Left renal pelvis (tissue), 4 donors: ENCODE data around the gene ERCC2. TPM values are rescaled to one million over a fixed set of nuclear protein-coding genes. Genes with fewer than 3 reads are reported as not detected.

Experiments
- DNase-seq, 4 donors: peaks; one replicate each; pipeline ENCODE4 v3.0.0-alpha.2; 2013; ENCODE audit warnings: low read depth in 4 of 4, low spot score in 3 of 4
- polyA plus RNA-seq, 4 donors: library from polyadenylated mRNA; unstranded; fragments of 120-200 nt; gene quantifications; one replicate each; pipeline ENCODE4 v1.2.1, GENCODE V29; 2013; ENCODE audit not compliant: insufficient read length in 4 of 4

ERCC2 gene
- polyA plus RNA-seq, 4 donors = 24.9 to 39.9 (median 31.8) TPM

DNA sequence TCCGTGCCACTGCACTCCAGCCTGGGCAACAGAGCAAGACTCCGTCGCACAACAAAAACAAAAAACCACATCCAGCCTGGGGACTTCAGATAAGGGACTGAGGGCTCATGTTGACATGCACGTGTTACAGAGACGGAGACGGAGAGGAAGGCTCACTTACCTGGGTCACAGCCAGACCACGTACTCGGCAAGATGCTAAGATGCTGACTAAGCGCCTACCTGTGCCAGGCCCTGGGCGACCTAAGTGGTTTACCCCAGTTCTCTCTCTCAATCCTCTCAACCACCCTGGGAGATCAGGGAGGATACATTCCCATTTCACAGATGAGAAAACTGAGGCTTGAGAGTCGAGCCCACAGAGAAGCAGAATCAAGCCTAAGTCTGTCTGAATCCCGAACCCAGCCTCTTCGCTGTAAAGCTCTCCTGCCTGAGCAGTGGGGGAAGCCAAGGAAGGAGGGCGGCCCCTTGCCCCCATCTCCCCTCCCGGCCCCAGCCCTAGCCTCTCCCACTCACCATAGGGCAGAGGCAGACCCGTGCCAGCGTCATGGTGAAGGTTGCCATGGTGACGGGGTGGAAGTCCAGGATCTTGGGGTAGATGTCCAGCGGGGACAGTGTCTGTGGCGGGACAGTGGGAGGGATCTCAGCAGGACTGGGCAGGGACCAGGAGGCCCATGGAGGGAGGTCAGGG, 13.5 kb downstream of the ERCC2 start:
- DNase-seq = no peak

- DNase-seq = no peak
These were observed 14.5 kb downstream of the ERCC2 start for GRCh38 chr19:45355910-45356309.

GRCh38 chr19:45355402-45355801, 15.0 kb downstream of the ERCC2 start:
- no peak for DNase-seq

GRCh38 chr19:45354241-45354842, 16.0 kb downstream of the ERCC2 start:
- DNase-seq = no peak

- no peak for DNase-seq
These were observed 17.2 kb downstream of the ERCC2 start for GRCh38 chr19:45352914-45353796.

DNA sequence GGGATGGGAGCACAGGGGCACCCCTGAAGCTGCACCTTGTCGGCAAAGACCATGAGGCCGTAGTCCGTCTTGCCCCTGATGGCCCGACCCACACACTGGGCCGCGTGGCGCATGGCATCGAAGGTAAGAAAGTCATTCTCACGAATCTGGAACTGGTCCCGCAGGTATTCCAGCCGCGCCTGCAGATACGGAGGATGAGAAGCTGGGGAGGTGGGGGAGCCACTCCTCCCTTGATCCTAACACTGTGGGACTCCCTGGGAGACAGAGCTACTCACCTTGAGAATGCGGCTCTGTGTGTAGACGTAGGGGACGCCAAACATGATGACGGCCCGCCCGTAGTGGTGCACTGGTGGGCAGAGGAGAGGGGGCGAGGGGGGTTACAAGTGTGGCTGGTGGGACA, 17.9 kb downstream of the ERCC2 start:
- DNase-seq = no peak

- no peak for DNase-seq
These were observed 18.3 kb downstream of the ERCC2 start for GRCh38 chr19:45352062-45352461.

DNA sequence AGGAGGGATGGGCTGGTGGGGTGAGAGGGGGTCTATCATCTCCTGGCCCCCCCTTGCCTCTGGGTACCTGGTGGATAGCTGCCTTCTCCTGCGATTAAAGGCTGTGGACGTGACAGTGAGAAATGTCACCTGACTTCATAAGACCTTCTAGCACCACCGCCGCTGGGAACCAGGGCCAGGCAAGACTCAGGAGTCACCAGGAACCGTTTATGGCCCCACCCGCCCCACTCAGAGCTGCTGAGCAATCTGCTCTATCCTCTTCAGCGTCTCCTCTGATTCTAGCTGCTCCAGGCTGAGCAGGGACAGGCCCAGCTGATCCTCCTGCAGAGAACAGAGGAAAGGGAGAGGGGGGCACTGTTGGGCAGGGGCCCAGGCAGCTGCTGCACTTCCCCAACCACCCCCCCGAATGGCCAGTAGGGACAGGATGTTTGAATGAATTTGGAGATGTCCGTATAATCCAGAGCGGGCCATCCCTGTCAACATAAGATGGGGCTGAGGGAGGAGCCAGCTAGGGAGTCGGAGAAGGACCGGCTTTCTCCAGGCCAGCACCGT, 18.9 kb downstream of the ERCC2 start:
- DNase-seq = no peak

DNA sequence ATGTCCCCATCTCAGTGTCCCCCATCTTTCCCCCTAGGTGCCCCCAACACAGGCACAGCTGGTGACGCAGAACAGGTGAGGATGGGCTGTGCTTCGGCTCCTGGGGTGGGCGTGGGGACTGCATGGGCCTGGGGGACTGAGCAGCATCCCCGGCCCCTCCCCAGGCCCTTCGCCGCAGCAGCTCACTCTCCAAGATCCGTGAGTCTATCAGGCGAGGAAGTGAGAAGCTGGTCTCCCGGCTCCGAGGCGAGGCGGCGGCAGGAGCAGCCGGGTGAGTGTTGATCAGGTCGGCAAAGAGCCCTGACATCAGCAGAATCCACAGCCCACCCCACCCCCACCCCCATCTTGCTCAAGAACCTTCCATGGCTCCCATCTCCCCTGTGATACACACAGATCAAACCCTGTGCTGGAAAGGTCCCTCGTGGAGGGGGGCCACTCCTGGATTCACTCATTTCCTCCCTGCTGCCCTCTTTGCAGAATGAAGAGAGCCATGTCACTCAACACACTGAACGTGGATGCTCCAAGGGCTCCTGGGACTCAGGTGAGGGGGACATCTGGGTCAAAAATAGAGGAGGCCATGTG, 19.8 kb downstream of the ERCC2 start:
- no peak for DNase-seq

DNA sequence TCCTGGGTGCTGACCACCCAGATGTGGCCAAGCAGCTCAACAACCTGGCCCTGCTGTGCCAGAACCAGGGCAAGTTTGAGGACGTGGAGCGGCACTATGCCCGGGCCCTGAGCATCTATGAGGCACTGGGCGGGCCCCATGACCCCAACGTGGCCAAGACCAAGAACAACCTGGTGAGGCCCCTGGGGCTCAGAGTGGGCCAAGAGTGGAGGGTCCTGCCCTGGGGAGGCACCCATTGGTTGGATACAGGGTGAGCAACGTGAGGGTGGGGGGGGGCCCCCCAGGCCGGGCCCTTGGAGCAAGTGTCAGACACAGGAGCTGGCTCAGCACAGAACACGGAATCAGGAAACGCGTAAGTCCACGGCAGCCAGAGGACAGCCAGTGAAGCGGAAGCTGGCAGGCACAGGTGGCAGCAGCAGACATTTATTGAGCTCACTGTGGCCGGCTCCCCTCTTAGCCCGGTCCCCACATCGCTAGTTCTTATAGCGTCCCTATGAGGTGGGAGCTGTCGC, 20.9 kb downstream of the ERCC2 start:
- no peak for DNase-seq

GRCh38 chr19:45349126-45349415, 21.3 kb downstream of the ERCC2 start:
- no peak for DNase-seq

DNA sequence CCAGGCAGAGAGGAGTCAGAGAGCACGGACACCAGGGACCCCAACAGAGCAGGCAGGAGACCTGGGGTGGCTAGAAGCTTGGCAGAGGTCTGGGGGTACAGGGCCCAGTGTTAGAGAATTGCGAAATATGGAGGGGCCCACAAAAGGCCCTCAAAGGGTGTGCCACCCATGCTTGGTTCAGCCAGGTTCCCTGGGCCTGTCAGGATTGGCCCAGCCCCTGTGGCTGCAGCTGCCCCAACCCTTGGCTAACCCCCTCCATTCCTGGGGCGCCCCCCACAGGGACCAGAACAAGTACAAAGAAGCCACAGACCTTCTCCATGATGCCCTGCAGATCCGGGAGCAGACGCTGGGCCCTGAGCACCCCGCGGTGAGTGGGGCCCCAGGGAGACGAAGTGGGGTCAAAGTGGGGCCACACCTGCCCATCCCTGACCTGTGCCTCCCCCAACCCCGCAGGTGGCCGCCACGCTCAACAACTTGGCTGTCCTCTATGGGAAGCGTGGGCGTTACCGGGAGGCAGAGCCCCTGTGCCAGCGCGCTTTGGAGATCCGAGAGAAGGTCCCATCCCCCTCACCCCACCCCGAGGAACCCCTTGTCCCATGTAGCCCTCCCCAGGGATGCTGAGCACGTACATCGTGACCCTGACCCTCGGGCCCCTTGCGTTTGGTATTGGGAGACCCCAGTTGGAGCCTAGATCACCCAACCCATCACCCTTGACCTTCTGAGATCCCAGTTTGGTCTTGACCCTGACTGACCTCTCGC, 21.8 kb downstream of the ERCC2 start:
- DNase-seq = no peak

DNA sequence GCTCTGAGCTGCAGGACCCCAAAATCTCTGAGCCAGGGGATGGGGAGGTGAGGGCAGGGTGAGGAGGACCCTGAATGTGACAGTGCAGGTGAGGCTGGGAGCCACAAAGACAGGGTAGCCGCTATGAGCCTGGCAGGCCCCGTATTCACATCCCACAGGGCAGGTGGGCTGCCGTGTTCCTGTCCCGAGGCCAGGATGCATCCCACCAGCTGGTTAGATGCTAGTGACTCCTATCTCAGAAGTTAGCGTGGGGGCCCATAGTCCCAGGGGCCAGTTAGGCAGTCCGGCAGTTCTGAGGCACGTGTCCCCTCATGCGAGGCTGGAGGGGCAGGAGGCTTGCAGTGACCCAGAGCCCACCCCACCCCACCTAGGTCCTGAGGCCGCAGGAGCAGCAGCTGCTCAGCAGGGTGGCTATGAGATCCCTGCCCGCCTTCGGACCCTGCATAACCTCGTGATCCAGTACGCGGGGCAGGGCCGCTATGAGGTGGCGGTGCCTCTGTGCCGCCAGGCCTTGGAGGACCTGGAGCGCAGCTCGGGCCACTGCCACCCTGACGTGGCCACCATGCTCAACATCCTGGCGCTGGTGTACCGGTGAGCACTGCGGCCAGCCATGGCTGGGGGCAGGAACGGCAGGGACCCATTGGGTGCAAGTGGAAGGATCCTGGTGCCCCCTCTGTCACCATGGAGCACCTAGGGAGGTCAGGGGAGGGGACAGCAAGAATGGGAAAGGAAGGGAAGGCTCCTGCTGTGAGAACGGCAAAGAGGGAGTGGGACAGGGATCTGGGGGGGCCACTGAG, 22.6 kb downstream of the ERCC2 start:
- DNase-seq = no peak

DNA sequence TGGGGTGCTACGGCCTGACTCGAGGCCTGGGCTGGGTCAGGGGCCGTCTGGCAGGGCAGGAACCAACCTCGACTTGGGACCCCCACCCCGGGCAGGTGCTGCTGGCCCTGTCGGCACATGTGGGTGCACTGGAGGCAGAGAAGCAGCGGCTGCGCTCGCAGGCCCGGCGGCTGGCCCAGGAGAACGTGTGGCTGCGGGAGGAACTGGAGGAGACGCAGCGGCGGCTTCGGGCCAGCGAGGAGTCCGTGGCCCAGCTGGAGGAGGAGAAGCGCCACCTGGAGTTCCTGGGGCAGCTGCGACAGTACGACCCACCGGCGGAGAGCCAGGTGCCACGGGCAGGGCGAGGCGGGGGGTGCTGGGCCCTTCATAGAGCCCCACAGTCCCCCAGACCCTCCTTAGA, 23.9 kb downstream of the ERCC2 start:
- DNase-seq = no peak

DNA sequence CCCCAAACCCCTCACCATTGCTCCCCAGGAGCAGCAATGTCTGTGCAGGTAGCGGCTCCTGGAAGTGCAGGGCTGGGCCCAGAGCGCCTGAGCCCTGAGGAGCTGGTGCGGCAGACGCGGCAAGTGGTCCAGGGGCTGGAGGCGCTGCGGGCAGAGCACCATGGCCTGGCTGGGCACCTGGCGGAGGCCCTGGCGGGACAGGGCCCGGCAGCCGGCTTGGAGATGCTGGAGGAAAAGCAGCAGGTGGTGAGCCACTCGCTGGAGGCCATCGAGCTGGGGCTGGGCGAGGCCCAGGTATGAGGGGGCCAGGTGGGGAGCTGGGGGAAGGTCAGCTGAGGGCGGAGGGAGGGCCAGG, 24.9 kb downstream of the ERCC2 start:
- DNase-seq = no peak

- DNase-seq = no peak
These were observed 25.5 kb downstream of the ERCC2 start for GRCh38 chr19:45344621-45345505.

DNA sequence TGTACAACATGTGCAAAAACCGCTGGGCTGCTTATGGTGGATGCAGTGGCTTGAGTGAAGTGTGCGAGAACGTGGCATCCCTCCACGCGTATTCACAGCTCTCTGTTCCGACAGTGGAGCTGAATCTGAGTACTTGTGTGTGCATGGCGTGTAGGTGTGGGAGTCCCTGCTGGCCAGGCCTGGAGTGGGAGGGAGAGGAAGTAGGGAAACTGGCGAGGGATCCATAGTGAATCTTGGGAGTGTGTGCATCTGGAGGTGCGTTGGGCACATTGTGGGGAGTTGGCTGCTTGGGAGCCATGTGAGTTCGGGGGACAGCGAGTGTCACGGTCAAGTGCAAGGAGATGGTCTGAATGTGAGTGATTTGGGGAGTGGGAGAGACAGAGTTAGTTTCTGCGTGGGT, 27.5 kb downstream of the ERCC2 start:
- no peak for DNase-seq

DNA sequence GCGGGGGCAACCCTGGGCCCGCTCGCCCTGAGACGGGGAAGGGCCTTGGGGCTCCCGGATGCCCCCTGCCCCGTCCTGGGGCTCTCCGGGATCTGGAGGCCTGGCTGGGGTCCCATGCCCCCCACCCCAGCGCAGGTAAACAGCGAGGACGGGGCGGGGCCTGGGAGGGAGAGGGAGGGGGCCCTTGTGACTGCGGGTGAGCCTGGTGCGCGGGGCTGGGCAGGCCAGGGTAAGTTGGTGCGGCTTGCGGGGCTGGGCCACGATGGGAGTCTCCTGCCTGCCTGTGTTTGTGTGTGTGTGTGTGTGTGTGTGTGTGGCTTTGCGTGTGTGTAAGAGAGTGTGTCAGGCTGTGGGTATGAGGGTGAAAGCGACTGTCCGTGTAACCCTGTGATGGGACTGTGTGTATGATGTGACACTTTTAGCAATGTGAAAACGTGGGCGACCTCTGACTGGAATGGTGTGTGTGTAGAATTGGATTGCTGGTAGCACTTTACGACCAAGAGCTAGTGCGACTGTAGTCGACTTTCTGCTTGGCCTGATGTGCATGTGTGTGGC, 29.4 kb downstream of the ERCC2 start:
- DNase-seq = no peak
